GM23338 (cell line): Measurements from ENCODE around the gene POU2AF3.

ENCODE experiments used
- CTCF ChIP-seq, 2 experiments: fragments of 200-600 bp in 1 of 2; sonication (generic) in 1 of 2; conservative IDR thresholded peaks; 2 replicates each; pipeline versions ENCODE4 v1.5.1 to v1.6.1; 2016 to 2017; ENCODE audit warnings: antibody characterized with exemption in 2 of 2, low read depth in 2 of 2, mild to moderate bottlenecking in 2 of 2, moderate library complexity in 1 of 2
- POLR2AphosphoS5 ChIP-seq: IDR thresholded peaks from 2 replicates; pipeline ENCODE4 v1.6.1; 2016; ENCODE audit warnings: antibody characterized with exemption, low read depth

- TF ChIP-seq CTCF (conservative IDR thresholded peaks at IDR 0.05; ENCODE audit: low read depth in 2 of 2) (no peak), POLR2AphosphoS5 (no peak)
These were observed 12.4 kb downstream of the POU2AF3 start for GRCh38 chr11:111310723-111311122.
